Mesendoderm (in vitro differentiated cells): ENCODE results near the gene APP.
"Not testable (repeated sequence)": the region's sequence is repeated elsewhere in the genome, so short reads cannot be mapped to it uniquely, and the experiment has no call there.

Source experiments
- DNase-seq: peaks from one replicate; pipeline ENCODE4 v3.0.0; 2013
- H2AK5ac ChIP-seq: 2 replicates; pipeline ENCODE4 v1.6.1; 2013; ENCODE audit warnings: low read length, inconsistent platforms
- H2BK120ac ChIP-seq: 2 replicates; pipeline ENCODE4 v1.6.1; 2013; ENCODE audit warnings: low read depth, mild to moderate bottlenecking, low read length, moderate library complexity, mixed read lengths
- H2BK15ac ChIP-seq: replicated peaks from 2 replicates; pipeline ENCODE4 v1.6.1; 2013; ENCODE audit warnings: low read depth, mild to moderate bottlenecking, moderate library complexity
- H2BK5ac ChIP-seq: 2 replicates; pipeline ENCODE4 v1.6.1; 2013; ENCODE audit warnings: low read length, inconsistent platforms
- H3K18ac ChIP-seq: 2 replicates; pipeline ENCODE4 v1.6.1; 2013; ENCODE audit warnings: mild to moderate bottlenecking, low read length, mixed read lengths
- H3K23ac ChIP-seq: one replicate; pipeline ENCODE4 v1.6.1; 2013; ENCODE audit warnings: low read length
- H3K27ac ChIP-seq: 2 replicates; pipeline ENCODE4 v1.5.1; 2013; ENCODE audit warnings: low read depth, mild to moderate bottlenecking, inconsistent platforms, low read length, moderate library complexity
- H3K27me3 ChIP-seq: 2 replicates; pipeline ENCODE4 v1.6.1; 2013; ENCODE audit warnings: low read length, control low read depth, mild to moderate bottlenecking, inconsistent platforms; ENCODE audit not compliant: insufficient read depth, poor library complexity
- H3K36me3 ChIP-seq: 2 replicates; pipeline ENCODE4 v1.6.1; 2013; ENCODE audit warnings: low read length, inconsistent platforms; ENCODE audit not compliant: control insufficient read depth, insufficient read depth
- H3K4ac ChIP-seq: one replicate; pipeline ENCODE4 v1.6.1; 2013; ENCODE audit warnings: low read depth, mild to moderate bottlenecking, low read length, moderate library complexity
- H3K4me1 ChIP-seq: 2 replicates; pipeline ENCODE4 v1.6.1; 2013; ENCODE audit warnings: low read depth, low read length, inconsistent platforms; ENCODE audit not compliant: control insufficient read depth
- H3K4me2 ChIP-seq: 2 replicates; pipeline ENCODE4 v1.6.1; 2013; ENCODE audit warnings: low read length
- H3K4me3 ChIP-seq: 2 replicates; pipeline ENCODE4 v1.5.1; 2013; ENCODE audit warnings: mild to moderate bottlenecking, low read length
- H3K56ac ChIP-seq: one replicate; pipeline ENCODE4 v1.6.1; 2013; ENCODE audit warnings: low read length
- H3K79me1 ChIP-seq: 2 replicates; pipeline ENCODE4 v1.6.1; 2013; ENCODE audit warnings: low read length, inconsistent platforms
- H3K79me2 ChIP-seq: 2 replicates; pipeline ENCODE4 v1.6.1; 2013; ENCODE audit warnings: mild to moderate bottlenecking, low read length; ENCODE audit not compliant: control insufficient read depth, insufficient read depth
- H3K9ac ChIP-seq: 2 replicates; pipeline ENCODE4 v1.6.1; 2013; ENCODE audit warnings: low read length, inconsistent platforms
- H4K5ac ChIP-seq: one replicate; pipeline ENCODE4 v1.6.1; 2013; ENCODE audit warnings: low read length
- H4K8ac ChIP-seq: one replicate; pipeline ENCODE4 v1.6.1; 2013; ENCODE audit warnings: low read depth, mild to moderate bottlenecking, control low read depth, low read length, moderate library complexity
- WGBS: extraction: QIAGEN DNeasy Blood & Tissue Kit; methylation state at CpG from one replicate; pipeline ENCODE4 v1.1.7; 2013; ENCODE audit warnings: low lambda C conversion rate, missing lambda C conversion rate; ENCODE audit not compliant: insufficient coverage; ENCODE audit errors: extremely low coverage; 5-methylcytosine and 5-hydroxymethylcytosine counted together

The APP gene

DNA sequence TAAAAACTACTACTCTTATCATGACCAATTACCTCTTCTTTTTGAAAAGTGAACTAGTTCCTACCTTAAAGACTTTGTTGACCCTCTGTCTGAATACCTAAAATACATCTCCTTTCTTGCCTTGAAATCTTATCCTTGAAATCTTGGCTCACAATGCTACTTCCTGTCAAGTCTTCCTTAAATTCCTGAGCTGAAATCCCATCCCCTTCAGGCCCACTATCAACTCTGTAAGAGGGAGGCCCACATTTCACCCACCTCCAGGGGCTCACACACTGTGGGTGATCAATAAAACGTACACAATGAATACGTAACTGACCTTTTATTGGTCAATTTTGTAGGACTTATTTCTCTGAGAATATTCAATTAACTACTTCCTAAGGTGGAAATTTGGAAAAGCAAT is 88.0 kb downstream of the APP start:
- no peak overlapping the region for H3K9ac ChIP-seq
- H4K8ac ChIP-seq: no peak overlapping the region
- H2AK5ac ChIP-seq: no peak overlapping the region
- H2BK5ac ChIP-seq: no peak overlapping the region
- peak; percentile 94 for DNase-seq
- H3K27me3 ChIP-seq: no peaks in the 10 kb centered on the region
- no peak overlapping the region for H2BK15ac ChIP-seq
- H3K36me3 ChIP-seq: no peaks in the 10 kb centered on the region
- H3K27ac ChIP-seq: no peak overlapping the region
- WGBS: no CpG with 5 or more reads among the region's 2 CpGs
- no peak overlapping the region for H2BK120ac ChIP-seq
- H4K5ac ChIP-seq: no peak overlapping the region
- H3K4me1 ChIP-seq: peaks cover under 1% of the 10 kb centered on the region
- no peak overlapping the region for H3K18ac ChIP-seq
- H3K23ac ChIP-seq: no peak overlapping the region
- peaks cover 1% of the 10 kb centered on the region for H3K79me1 ChIP-seq
- no peak overlapping the region for H3K56ac ChIP-seq
- H3K79me2 ChIP-seq: peaks cover 35% of the 10 kb centered on the region
- H3K4me3 ChIP-seq: no peak overlapping the region
- H3K4me2 ChIP-seq: no peak overlapping the region
- no peak overlapping the region for H3K4ac ChIP-seq

DNA sequence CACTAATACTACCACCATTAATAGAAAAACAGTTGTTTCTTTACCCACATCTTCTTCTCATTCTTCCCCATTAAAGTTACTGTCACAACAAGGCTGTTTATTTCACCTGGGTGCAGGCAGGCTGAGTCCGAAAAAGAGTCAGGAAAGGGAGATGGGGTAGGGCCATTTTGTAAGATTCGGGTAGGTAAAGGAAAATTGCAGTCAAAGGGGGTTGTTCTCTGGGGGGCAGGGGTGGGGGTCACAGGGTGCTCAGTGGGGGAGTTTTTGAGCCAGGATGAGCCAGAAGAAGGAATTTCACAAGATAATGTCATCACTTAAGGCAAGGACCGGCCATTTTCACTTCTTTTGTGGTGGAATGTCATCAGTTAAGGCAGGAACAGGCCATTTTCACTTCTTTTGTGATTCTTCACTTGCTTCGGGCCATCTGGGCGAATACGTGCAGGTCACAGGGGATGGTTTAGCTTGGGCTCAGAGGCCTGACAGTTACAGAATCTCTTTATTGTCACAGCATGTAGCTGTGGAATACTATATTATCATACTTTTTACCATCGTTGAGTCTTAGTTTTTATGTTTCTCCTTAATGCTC is 89.3 kb downstream of the APP start:
- H2BK5ac ChIP-seq, H3K9ac ChIP-seq, H3K27me3 ChIP-seq, H3K36me3 ChIP-seq, H3K4me3 ChIP-seq, H4K5ac ChIP-seq, H3K23ac ChIP-seq, H3K4ac ChIP-seq, H4K8ac ChIP-seq, H3K56ac ChIP-seq, H3K4me2 ChIP-seq, H2AK5ac ChIP-seq, H3K4me1 ChIP-seq, H2BK15ac ChIP-seq, H3K79me1 ChIP-seq: not testable (repeated sequence)
- peak; percentile 92 for DNase-seq
- peak overlapping the region; percentile 68 for H3K18ac ChIP-seq
- no CpG with 5 or more reads among the region's 7 CpGs for WGBS
- H3K27ac ChIP-seq: peak overlapping the region; percentile 54
- H2BK120ac ChIP-seq: peak overlapping the region; percentile 61
- H3K79me2 ChIP-seq: peaks cover 40% of the 10 kb centered on the region

DNA sequence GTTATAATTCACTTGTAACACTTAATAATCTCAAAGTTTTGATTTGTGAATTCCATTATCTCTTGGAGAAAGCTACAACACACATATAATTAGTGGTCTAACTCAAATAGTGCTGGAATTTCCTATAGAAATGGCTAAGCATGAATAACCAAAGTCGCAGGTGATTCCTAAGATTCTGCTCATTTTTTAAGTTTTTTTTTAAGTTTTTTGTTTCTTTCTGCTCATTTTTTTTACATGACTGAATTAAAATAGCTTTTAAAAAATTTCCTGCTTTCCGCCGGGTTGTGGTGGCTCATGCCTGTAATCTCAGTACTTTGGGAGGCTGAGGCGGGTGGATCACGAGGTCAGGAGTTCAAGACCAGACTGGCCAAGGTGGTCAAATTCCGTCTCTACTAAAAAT is 90.4 kb downstream of the APP start:
- H2BK5ac ChIP-seq: no peak overlapping the region
- peaks cover 2% of the 10 kb centered on the region for H3K4me1 ChIP-seq
- H3K79me1 ChIP-seq: peaks cover 3% of the 10 kb centered on the region
- H3K27me3 ChIP-seq: no peaks in the 10 kb centered on the region
- no peak overlapping the region for H3K56ac ChIP-seq
- no peak overlapping the region for H3K27ac ChIP-seq
- no peak overlapping the region for H3K4me2 ChIP-seq
- no peak overlapping the region for H4K5ac ChIP-seq
- H3K9ac ChIP-seq: no peak overlapping the region
- no peak overlapping the region for H3K4me3 ChIP-seq
- H2AK5ac ChIP-seq: no peak overlapping the region
- H2BK15ac ChIP-seq: no peak overlapping the region
- peaks cover 38% of the 10 kb centered on the region for H3K79me2 ChIP-seq
- no peak for DNase-seq
- no peak overlapping the region for H4K8ac ChIP-seq
- H2BK120ac ChIP-seq: no peak overlapping the region
- H3K4ac ChIP-seq: peak overlapping the region; percentile 94
- WGBS: no CpG with 5 or more reads among the region's 6 CpGs
- no peak overlapping the region for H3K23ac ChIP-seq
- H3K36me3 ChIP-seq: no peaks in the 10 kb centered on the region
- H3K18ac ChIP-seq: peak overlapping the region; percentile 87

DNA sequence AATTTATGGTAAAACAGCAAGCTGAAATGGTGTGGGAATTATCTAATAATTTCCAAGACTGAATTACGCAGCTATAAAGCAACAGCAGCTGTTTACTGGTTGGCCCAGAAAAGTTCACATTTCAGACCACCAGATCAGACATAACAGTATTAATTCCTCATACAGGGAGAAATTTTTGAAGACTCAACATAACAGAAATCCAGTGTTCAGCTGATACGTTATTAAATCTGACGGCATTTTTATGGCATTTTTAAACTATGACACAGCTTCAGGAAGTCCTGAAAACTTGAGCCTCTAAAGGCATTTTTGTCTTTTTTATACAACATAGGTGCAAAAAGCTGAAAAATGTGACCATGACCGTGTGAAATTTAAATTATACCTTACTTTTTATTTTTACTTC is 91.2 kb downstream of the APP start:
- Histone ChIP-seq H3K27ac (no peak overlapping the region), H2BK5ac (no peak overlapping the region)

DNA sequence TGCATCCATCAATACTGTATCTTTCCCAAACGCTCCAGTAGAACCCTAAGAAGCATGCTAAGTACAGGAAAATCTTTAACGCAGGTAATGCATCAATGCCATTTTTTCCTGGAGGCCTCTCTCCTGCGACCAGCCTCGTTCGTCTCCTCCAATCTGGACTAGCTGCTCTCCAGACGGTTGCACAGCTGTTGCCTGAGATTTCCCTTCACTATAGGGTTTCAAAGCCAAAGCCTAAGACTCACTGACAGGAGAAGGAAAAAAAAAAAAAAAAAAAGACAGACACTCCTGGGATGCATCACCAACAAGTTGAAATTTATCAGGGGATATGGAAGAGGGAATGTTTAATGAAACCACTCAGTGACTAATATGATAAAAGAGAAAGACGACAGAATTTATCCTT is 93.0 kb downstream of the APP start:
- H3K4me3 ChIP-seq: no peak overlapping the region
- H3K18ac ChIP-seq: peak overlapping the region; percentile 86
- no peak overlapping the region for H4K5ac ChIP-seq
- no peaks in the 10 kb centered on the region for H3K27me3 ChIP-seq
- no peak overlapping the region for H4K8ac ChIP-seq
- DNase-seq: no peak
- H3K79me2 ChIP-seq: peaks cover 51% of the 10 kb centered on the region
- H2BK5ac ChIP-seq: no peak overlapping the region
- H3K4me1 ChIP-seq: peaks cover 2% of the 10 kb centered on the region
- H3K4ac ChIP-seq: no peak overlapping the region
- WGBS: no CpG with 5 or more reads among the region's 7 CpGs
- no peak overlapping the region for H2BK15ac ChIP-seq
- H3K9ac ChIP-seq: no peak overlapping the region
- no peaks in the 10 kb centered on the region for H3K36me3 ChIP-seq
- no peak overlapping the region for H3K27ac ChIP-seq
- no peak overlapping the region for H3K56ac ChIP-seq
- no peak overlapping the region for H2AK5ac ChIP-seq
- no peak overlapping the region for H3K4me2 ChIP-seq
- H2BK120ac ChIP-seq: no peak overlapping the region
- H3K23ac ChIP-seq: no peak overlapping the region
- peaks cover 2% of the 10 kb centered on the region for H3K79me1 ChIP-seq

More for the DNA sequence above, 91.2 kb downstream of the APP start:
- Histone ChIP-seq H3K9ac (no peak overlapping the region), H3K4me1 (peaks cover 2% of the 10 kb centered on the region), H3K4ac (no peak overlapping the region), H3K27me3 (no peaks in the 10 kb centered on the region), H3K23ac (no peak overlapping the region), H4K8ac (no peak overlapping the region), H3K18ac (no peak overlapping the region), H3K56ac (no peak overlapping the region), H3K79me1 (peaks cover 2% of the 10 kb centered on the region), H3K79me2 (peaks cover 39% of the 10 kb centered on the region), H3K4me2 (no peak overlapping the region), H2AK5ac (no peak overlapping the region), H4K5ac (no peak overlapping the region), H2BK15ac (peak overlapping the region; percentile 57), H2BK120ac (no peak overlapping the region), H3K4me3 (no peak overlapping the region), H3K36me3 (no peaks in the 10 kb centered on the region)
- WGBS: no CpG with 5 or more reads among the region's 4 CpGs
- no peak for DNase-seq
